ENCODE measurements around the gene RHOH.
A peak's percentile ranks its signal among the peaks of the same experiment; 100 is the strongest.

The RHOH gene

DNA sequence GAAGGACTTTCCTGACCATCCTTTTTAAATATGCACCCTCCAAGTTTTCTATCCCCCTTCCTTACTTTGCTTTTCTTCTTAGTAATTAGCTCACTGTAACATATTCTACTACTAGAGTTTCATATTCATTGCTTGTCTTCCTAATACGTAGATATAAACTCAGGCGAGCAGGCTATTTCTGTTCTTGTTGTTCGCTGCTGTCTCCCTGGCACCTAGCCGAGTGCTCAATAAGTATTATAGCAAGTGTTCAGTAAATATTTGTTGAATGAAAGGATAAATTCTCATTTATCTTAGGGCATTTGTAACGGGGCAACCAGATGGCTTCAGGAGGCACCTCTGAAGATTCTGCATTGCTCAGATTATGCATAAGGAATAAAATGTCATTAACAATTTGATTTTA, 6.8 kb upstream of the RHOH start:
- no peak for DNase-seq (ENCODE audit: low read depth)

DNA sequence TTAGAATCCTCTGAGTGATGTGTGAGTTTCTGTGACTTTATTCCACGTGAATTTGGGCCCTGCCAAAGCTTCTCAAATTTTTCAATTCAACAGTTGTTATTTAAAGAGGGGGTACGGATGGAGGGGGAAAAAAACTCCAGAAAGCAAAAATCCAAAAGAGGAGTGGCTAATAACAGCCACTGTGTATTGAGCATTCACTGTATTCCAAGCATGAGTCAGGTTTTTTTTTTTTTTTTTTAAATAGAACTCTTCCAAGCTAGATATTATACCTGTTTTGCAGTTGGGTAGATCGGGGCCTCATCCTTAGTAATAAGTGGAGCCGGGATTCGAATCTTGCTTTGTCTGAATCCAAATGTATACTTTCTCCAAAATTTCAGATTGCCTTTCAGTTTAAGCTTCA, 6.4 kb upstream of the RHOH start:
- no peak for DNase-seq (ENCODE audit: low read depth)

DNA sequence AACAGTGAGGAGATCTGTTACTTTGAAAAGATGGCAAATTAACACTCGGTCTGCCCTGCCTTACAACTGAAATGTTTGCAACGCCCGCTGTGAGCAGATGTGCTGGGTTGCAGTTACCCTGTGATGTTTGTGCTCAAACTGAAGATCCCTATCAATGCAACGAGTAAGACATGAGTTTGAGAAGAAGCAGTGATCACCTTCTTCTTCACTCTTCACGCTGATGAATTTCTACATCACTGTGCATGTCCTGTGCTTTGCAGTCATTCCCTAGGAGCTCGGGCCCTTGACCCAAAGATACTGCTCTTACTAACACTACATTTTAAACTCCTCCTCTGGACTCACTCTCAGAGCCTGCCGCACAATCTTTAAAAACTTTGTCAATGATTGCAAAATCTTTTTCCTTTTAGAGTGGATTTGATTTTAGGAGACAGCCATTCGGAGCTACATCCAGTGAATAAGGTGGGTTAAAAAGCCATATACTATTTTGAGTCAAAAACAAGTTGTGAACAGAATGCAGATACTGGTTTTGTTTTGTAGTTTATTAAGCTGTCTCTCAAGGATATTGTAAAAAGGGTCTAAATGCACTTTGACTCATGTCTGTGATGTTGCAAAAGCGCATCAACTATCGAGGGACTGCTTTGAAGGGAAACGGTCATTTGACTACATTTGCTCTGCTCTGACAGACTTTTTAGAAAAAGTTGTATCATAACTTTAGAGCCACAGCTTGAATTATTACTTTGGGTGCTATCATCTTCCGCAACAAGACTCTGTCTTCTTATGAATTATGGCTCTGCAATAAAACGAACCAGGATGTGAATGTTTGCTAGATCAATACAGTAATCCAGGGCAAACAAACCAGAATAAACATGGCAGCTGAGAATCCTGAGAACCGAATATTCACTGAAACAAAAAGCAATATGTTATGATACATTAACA, 5.7 kb upstream of the RHOH start:
- DNase-seq (ENCODE audit: low read depth), result no peak

DNA sequence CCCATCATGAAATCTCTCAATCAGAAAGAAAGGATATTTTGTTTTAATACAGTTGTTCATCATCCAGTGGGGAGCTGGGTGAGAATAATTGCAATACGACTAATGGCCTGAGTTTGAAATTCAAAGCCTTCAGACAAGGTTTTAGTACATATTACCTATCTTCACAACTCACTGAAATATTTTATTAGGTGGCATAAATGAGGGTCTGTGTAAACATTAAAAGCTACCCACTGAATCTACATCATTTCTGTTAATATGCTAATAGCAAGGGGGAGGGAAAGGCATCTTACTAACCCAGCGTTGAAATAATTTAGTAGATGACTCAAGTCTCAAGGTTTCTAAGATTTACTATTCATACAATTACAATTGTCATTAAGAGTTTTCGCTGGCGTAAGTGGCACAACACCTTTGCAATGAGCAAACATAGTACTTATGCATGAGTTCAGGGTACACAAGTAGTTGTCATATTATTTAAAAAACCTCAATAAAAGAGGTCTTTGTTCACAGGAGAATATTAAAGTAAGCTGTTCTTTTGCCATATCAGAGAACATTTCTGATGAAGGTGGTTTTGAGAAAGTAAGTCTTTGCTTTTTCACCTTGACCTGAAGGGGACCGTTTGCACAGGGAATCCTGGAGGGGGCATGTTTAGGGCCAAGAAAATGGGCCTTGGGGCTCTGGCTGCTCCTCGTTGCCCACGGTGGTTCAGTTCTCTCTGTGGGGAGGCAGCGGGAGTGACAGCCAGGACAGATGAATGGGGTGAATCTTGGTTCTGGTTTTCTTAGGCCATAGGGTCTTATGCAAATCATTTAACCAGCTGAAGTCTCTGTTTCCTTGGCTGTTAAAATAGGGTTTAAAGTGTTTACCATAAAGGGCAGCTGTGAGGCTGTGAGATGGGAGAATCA, 4.5 kb upstream of the RHOH start:
- DNase-seq (ENCODE audit: low read depth), result no peak

DNA sequence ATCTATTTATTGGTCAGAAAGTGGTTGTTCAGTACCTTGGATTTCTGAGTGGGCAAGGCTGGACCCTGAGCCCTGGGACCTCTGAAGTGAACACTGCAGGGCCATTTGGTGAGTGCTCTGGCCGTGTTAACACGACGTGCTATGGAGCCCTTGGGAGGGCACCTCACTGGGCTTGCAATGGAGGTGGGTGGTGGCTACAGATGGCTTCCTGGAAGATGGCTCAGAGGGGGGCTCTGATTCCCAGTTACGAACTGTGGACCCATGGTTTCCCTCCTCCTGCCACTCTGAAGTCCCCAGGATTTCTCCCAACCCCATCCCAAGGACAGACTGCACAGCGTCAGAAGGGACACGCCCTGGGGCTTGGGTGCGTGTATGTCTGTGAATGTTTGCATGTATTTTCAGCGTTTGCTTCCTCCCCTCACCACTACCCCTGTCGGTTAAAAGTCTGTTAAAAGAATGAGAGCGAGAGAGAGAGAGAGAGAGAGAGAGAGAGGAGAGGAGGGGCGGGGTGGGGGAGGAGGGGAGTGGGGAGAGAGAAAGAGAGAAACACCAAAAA, 3.7 kb upstream of the RHOH start:
- no peak for DNase-seq (ENCODE audit: low read depth)

DNA sequence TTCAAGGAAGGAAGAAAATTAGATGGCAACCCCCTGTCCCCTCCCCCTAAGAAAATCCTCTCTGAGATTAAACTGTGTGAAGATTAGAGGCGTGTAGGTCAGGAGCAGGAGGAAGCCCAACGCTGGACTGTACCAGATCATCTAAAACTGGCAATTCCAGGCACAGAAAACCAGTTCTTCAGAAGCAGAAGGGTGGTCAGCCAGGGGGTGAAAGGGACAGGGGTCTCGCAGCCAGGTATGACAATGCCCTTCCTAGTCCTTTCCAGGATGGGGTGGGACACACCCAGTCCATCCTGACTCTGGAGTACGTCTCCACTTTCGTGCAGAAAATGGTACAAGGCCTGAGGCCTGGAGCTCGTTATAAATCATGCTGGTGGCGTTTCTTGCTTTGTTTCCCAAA, 3.3 kb upstream of the RHOH start:
- no peak for DNase-seq (ENCODE audit: low read depth)

DNA sequence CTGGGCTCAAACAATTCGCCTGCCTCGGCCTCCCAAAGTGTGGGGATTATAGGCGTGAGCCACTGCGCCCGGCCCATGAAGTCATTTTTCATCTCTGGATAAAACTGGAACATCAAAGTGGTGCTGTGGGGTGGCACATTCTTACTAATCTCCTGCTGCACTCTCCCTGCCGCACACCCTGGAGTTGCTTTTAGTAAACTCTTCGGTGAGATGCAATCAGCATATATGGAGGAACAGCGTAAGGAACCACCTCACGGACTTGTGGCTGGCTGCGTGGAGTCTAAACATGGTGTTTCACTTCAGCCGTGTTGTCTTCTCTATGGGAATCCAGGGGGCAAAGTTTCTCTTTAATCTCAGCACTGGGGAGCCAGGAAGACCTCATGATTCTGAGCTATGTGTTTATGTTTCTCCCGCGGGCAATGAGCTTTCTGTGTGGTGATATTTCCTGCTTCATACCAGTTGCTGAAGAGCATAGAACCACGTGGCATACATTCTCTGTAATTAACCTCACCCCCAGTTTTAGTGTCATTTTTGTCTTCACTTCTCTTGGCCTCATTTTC, 2.1 kb upstream of the RHOH start:
- no peak for DNase-seq (ENCODE audit: low read depth)

DNA sequence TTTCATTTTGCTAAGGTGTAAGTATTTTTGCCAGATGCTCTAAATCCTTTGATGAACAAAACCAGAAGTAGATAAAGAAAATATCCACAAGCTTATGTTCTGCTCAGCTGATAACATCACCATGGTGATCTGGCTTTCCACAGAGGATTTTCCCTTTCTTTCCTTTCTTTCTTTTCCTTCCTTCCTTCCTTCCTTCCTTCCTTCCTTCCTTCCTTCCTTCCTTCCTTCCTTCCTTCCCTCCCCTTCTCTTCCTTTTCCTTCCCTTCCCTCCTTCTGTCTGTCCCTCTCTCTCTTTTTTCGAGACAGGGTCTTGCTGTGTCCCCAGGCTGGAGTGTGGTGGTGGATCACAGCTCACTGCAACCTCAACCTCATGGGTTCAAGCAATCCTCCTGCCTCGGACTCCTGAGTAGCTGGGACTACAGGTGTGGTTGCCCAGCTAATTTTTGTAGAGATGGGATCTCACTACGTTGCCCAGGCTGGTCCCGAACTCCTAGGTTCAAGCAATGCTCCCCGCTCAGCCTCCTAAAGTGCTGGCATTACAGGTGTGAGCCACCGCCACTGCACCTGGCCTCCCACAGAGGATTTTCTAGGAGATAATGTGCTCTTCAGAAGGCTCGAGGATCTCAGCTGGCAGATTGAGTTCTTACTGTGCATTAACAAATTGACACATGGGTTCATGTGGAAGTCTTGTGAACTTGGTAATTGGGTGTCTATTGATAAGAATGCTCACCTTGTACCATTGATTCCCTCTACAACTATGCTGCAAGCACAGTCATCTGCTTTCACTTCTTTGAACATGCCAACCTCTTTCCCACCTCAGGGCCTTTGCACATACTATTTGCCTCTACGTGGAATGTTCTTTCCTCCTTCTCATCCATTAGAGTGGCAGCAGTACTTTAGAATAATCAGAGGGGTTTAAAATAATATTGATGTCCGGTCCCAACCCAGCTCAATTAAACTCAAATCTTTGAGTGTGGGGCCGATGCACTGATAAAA, 1.4 kb upstream of the RHOH start:
- no peak for DNase-seq (ENCODE audit: low read depth)

DNA sequence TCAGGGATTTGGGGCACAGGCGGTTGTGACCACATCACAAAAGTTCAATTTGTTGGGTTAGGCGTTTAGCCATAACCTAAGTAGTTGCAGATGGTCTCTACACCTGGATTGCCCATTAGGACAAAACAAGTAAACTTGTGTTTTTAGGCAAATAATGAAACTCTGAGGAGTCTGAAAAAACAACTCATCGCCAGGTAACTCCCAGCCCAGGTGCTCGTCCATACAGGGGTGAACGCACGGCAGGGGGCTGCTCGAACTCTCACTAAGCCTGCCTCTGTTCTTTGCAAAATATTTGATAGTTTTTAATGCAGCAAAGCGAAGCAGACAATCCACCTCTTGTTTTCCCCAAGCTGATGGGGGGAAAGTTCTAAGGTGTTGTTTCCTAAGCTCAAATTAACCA, 559 bp upstream of the RHOH start:
- DNase-seq (ENCODE audit: low read depth), result no peak

DNA sequence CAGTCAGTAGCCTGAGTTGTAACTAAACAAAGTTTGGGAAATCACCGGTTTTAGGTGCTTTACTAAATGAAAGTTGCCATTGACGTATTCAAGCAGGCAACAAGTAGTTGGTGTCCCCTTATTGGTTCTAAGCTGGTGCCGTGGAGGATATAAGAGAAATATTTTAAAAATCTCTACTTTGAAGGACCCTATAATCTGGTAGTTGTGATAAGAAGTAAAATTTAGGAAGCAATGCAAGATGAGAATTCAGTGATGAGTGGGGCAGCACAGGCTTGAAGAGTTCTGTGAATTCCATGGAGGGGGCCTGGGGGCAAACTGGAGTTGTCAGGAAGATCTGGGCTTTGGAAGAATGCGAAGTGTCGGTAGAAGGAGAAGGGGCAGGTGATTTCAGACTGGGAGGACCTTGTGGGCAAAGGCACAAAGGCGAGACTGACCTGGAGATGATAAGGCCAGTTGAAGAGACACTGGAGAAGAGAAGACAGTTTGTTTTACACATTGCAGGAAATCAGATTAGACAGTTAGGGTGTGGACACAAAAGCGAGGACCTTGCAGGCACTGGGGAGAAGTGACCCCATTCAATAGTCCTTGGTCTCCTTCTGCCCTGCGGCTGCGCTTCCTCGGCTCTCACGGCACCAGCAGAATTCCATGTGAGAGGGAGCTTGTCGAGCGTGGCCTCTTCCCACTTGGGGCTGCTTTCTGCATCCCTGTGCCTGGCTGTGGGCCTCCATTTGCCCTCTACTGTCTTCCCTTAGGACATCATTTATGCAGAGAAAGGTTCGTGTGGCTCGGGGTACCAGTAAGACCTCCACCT, 1.3 kb downstream of the RHOH start:
- no peak for DNase-seq (ENCODE audit: low read depth)

DNA sequence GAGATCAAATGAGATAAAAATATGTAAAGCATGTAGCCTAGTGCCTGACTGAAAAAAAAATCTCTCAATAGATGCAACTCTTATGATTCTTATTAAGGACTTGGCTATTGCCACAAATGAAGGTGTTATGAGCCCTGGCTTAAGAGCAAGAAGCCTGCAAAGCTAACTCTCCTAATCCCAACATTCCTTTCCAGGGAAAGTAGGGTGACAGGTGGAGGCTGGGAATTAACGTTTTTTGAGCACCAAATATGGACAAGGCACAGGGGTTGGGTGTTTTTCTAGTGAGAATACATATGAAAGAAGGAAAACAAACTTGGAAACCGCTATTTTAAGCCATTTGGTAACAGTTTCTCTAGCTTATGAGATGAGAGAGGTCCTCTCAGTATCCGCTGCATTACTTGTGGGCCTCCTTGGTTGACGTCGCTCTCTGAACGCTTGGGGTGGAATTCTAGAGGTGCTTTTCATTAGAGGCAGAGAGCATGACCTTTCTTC, 2.4 kb downstream of the RHOH start:
- DNase-seq (ENCODE audit: low read depth), result no peak

DNA sequence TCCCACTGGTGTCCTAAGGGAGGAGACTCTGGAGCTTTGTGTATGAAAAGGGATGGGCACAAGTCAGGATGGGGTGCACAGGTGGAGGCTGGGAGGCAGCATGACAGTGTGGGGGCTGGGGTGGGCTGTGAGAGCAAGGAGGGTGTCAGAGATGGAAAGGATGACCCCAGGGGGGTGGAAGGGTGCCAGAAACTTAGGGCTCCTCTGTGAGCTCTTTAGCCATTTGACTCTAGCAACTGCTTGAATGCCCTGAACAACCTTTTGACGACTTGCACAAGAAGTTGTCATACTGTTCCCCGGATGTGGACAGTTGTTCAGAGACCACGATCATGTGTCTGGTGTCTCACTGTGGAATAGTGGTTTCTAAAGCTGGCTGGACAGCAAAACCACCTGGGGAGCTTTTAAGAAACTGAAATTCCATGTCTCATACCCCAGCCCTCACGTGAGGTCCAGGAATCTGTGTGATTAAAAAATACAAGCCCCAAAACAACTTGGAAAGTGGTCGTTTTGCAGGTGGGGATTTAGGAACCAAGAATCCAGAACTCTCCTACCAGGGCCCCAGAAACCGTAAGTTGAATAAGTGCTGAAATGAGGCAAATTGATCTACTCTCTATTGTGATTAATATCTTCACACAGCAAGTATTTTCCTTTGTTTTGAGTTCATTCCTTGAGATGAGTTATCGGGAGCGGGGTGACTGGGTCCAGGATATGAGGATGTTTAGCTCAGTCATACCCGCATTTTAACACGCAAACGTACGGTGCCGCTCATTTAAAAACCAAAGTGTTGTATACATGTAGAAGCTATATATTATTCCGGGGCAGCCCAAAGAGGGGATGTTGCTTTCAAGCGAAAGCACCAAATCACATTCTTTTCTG, 3.4 kb downstream of the RHOH start:
- peak; percentile 45 for DNase-seq (ENCODE audit: low read depth)

DNA sequence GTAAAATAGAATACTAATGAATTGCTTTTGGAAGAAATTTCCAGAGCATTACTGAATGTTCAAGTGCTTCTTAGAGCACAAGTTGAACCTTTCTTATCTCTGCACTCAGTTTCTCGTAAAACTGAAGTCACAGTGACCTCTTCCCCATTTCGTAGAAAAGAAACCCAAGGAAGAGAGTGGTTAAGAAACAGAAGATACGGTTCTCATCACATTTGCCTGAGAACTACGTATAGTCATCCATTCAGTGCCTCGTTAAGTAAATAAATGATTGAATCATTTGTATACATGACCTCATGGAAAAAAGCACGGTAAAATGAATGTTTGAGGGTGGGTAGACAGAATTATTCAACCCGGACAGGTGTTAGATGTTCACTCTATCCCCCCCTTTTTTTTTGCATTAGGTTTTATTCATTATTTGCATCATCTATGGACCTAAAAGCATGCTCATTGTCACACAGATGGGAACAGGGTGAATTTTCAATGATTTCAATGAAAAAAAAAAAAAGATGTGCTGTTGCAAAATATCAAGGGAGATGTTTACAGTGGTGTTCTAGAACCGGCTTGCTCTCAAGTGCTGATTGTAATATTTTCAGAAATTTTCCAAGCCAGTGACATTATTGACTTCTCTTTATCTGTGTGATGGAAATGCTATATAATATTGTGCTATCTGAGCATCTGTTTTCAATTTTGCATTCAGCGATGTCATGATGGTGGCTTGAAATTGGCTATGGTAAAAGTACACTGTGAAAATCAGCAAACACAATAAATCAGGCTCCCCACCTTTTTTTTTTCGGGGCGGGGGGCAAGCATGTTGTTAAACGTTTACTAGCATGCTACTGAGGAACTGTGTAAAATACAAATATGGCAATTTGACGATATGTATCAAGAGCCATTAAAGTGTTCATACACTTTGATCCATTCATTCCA, 4.3 kb downstream of the RHOH start:
- no peak for DNase-seq (ENCODE audit: low read depth)

DNA sequence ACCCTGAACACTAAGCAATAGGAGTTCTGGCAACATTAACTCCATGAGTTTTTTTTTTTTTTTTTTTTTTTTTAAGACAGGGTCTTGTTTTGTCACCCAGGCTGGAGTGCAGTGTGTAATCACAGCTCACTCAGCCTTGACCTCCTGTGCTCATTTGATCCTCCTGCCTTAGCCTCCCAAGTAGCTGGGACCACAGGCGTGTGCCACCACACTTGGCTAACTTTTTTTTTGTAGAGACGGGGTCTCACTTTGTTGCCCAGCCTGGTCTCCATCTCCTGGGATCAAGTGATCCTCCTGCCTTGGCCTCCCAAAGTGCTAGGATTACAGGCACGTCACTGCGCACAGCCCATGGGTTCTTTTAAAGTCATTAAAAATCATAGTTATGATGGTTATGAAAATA, 5.1 kb downstream of the RHOH start:
- DNase-seq (ENCODE audit: low read depth), result no peak

DNA sequence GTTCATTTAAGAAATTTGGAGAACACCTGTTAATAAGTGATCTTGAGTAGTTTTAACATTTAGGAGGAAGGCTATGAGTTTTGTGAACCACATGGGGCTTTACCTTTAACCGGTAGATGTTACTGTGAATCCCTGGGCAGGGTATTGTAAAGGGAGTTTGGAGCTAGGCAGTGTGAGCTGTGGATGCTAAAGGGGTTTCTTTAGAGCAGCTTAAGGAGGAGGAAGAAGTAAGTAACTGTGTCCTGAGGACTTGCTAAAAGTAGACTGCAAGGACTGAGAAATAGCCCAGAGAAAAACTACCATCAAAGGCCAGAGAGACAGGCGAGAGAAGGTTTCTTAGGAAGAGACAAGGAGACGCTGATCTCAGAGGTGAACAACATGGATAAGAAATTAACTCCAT, 5.6 kb downstream of the RHOH start:
- DNase-seq (ENCODE audit: low read depth), result no peak

DNA sequence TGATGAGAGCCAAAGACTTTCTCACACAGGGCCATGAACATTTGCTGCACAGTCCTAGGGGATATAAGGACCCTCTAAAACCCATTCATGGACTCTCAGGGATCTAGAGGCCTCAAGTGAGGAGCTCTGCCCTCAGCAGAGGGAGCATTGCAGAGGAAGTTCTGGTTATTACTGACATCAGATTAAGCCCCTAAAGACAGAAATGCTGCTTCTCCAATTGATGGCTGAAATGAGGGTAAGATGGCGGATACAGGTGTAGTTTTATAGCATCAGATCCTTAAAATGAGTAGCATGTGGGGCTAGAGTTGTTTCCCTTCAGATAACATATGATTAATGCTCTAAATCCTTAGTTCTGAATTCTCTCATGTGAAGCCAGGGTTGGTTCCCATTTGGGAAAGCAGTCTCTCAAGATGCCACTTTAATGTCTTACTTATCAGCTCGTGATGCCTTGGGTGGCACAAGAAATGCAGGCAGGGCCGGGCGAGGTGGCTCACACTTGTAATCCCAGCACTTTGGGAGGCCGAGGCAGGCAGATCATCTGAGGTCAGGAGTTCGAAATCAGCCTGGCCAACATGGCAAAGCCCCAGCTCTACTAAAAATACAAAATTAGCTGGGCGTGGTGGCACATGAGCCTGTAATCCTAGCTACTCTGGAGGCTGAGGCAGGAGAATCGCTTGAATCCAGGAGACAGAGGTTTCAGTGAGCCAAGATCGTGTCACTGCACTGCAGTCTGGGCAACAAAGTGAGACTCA, 7.9 kb downstream of the RHOH start:
- DNase-seq (ENCODE audit: low read depth), result no peak

Data from stimulated activated CD8-positive, alpha-beta memory T cell treated with anti-CD3 and anti-CD28 coated beads, Interleukin-4, amount 100 ng/mL, for 24 hours (primary cell).